OCI-LY7 (cell line): ENCODE results near the gene KCNA3. TPM values are rescaled to one million over a fixed set of nuclear protein-coding genes. Genes with fewer than 3 reads are reported as not detected.

Experiments used
- BruUV-seq: library from RNA; stranded (reverse); fragments of 400-500 nt; replicated peaks from 2 replicates; lab custom pipeline; 2021; lab: Mats Ljungman, UMichigan
- CTCF ChIA-PET: fragments of 300-600 bp; sonication (Branson Sonifier 250); formaldehyde crosslinking; loops from one replicate; lab custom pipeline; 2022; ENCODE audit warnings: antibody characterized with exemption; ENCODE audit not compliant: unreplicated experiment; lab: Charles Lee
- POLR2A ChIA-PET: fragments of 300-600 bp; sonication (Branson Sonifier 250); formaldehyde crosslinking; loops from one replicate; lab custom pipeline; 2022; ENCODE audit warnings: antibody characterized with exemption; lab: Charles Lee
- DNase-seq: peaks from one replicate; pipeline ENCODE4 v3.0.0-alpha.2; 2015; ENCODE audit warnings: low spot score
- H2AFZ ChIP-seq: fragments of 200-600 bp; sonication (generic), shearing (Covaris generic); 2 replicates; pipeline ENCODE4 v1.6.1; 2014; ENCODE audit warnings: mild to moderate bottlenecking, antibody characterized with exemption, low read length, moderate library complexity
- H3K27ac ChIP-seq: fragments of 200-600 bp; sonication (generic); 2 replicates; pipeline ENCODE4 v1.5.1; 2014; ENCODE audit warnings: mixed run types, low read depth, mild to moderate bottlenecking, moderate library complexity, low read length, inconsistent platforms; ENCODE audit not compliant: poor library complexity, severe bottlenecking
- H3K36me3 ChIP-seq: fragments of 200-600 bp; sonication (generic); 2 replicates; pipeline ENCODE4 v1.6.1; 2014; ENCODE audit warnings: mild to moderate bottlenecking, antibody characterized with exemption, low read length, moderate library complexity, mixed read lengths; ENCODE audit not compliant: insufficient read depth
- H3K4me1 ChIP-seq: fragments of 200-600 bp; sonication (generic); 2 replicates; pipeline ENCODE4 v1.5.1; 2014; ENCODE audit warnings: mild to moderate bottlenecking, low read length; ENCODE audit not compliant: insufficient read depth, poor library complexity, severe bottlenecking
- H3K4me2 ChIP-seq: fragments of 200-600 bp; sonication (generic); 2 replicates; pipeline ENCODE4 v1.6.1; 2014; ENCODE audit warnings: mild to moderate bottlenecking, low read length
- H3K4me3 ChIP-seq: fragments of 200-600 bp; sonication (generic); 2 replicates; pipeline ENCODE4 v1.5.1; 2014; ENCODE audit warnings: mild to moderate bottlenecking, low read depth, low read length; ENCODE audit not compliant: poor library complexity, severe bottlenecking
- H3K79me2 ChIP-seq: fragments of 200-600 bp; sonication (generic); 2 replicates; pipeline ENCODE4 v1.6.1; 2016; ENCODE audit warnings: low read depth, mild to moderate bottlenecking, low read length, moderate library complexity, mixed read lengths; ENCODE audit not compliant: insufficient read depth
- H3K9me2 ChIP-seq: fragments of 200-600 bp; sonication (generic); 2 replicates; pipeline ENCODE4 v1.6.1; 2016; ENCODE audit warnings: mild to moderate bottlenecking, low read length, mixed read lengths; ENCODE audit not compliant: insufficient read depth
- H3K9me3 ChIP-seq: fragments of 200-600 bp; sonication (generic); 2 replicates; pipeline ENCODE4 v1.6.1; 2014; ENCODE audit warnings: mild to moderate bottlenecking, mixed run types, low read length, mixed read lengths
- H4K20me1 ChIP-seq: fragments of 200-600 bp; sonication (generic); 2 replicates; pipeline ENCODE4 v1.6.1; 2014; ENCODE audit warnings: mild to moderate bottlenecking, antibody characterized with exemption, low read length, moderate library complexity, mixed read lengths; ENCODE audit not compliant: insufficient read depth
- CTCF ChIP-seq: fragments of 200-600 bp; sonication (generic); conservative IDR thresholded peaks from 2 replicates; pipeline ENCODE4 v1.5.1; 2014; ENCODE audit warnings: mild to moderate bottlenecking, antibody characterized with exemption, low read length, moderate library complexity, mixed read lengths
- EZH2phosphoT487 ChIP-seq: fragments of 200-600 bp; sonication (generic); IDR thresholded peaks from 2 replicates; pipeline ENCODE4 v1.6.1; 2018; ENCODE audit warnings: low read depth, borderline replicate concordance, mild to moderate bottlenecking, mixed run types, antibody characterized with exemption, low read length, moderate library complexity, mixed read lengths
- intact Hi-C: fragments of 100-400 bp; cut with micrococcal nuclease; formaldehyde crosslinking; loops from one replicate; pipeline ENCODE4 v1.10.0; 2022; ENCODE audit not compliant: unreplicated experiment
- total RNA-seq, 2 experiments: library from RNA; depleted of rRNA in 1 of 2; stranded (reverse); fragments of >200 nt in 1 of 2; shearing (Covaris generic) in 1 of 2; gene quantifications; 2 replicates each; pipeline ENCODE4 v1.2.3, GENCODE V29; 2014 to 2022

Gene KCNA3
- total RNA-seq, 2 experiments from 2014 or later: 43.6 to 58.0 TPM

GRCh38 chr1:110638058-110638457 lies 36.7 kb downstream of the KCNA3 start:
- BruUV-seq: no TSS peak
- H3K4me3 ChIP-seq: peak overlapping the region; percentile 18
- peak overlapping the region; percentile 74; the same call in 1 of the 2 replicates for H2AFZ ChIP-seq
- intact Hi-C loops: loop anchor here (10.0 kb wide), 1 partner anchor 1117 kb away; the partner anchor contains the start of gene DDX20
- ChIA-PET POLR2A (interaction anchor here (0.6 to 7.5 kb wide), 12 partner anchors 10 to 246 kb away, joined by 3 to 86 read pairs (median 8); partner anchors contain the start of gene KCNA3), CTCF (interaction anchor here (0.8 to 2.7 kb wide), 7 partner anchors 8 to 149 kb away, joined by 3 to 18 read pairs (median 5); no protein-coding TSS in a partner anchor)
- peak; percentile 70 for DNase-seq
- H3K79me2 ChIP-seq: no peaks in the 10 kb centered on the region
- H3K9me3 ChIP-seq: no peaks in the 10 kb centered on the region
- H3K4me1 ChIP-seq: peaks cover 80% of the 10 kb centered on the region
- H3K4me2 ChIP-seq: peak overlapping the region; percentile 71
- peak overlapping the region; percentile 94 for H3K27ac ChIP-seq
- H3K9me2 ChIP-seq: no peaks in the 10 kb centered on the region
- H4K20me1 ChIP-seq: no peaks in the 10 kb centered on the region
- no peaks in the 10 kb centered on the region for H3K36me3 ChIP-seq
- TF ChIP-seq EZH2phosphoT487 (no peak), CTCF (0 out of 2 replicates have a peak, but pooled peaks have one; percentile 42)

GRCh38 chr1:110637475-110637874 lies 37.3 kb downstream of the KCNA3 start:
- Histone ChIP-seq H2AFZ (peak overlapping the region; percentile 74; the same call in 1 of the 2 replicates), H3K9me3 (no peaks in the 10 kb centered on the region), H3K4me2 (peak overlapping the region; percentile 71), H3K9me2 (no peaks in the 10 kb centered on the region), H4K20me1 (no peaks in the 10 kb centered on the region), H3K36me3 (no peaks in the 10 kb centered on the region), H3K4me3 (peak overlapping the region; percentile 18), H3K27ac (peak overlapping the region; percentile 94), H3K4me1 (peaks cover 86% of the 10 kb centered on the region), H3K79me2 (no peaks in the 10 kb centered on the region)
- TF ChIP-seq CTCF (0 out of 2 replicates have a peak, but pooled peaks have one; percentile 36), EZH2phosphoT487 (no peak)
- no TSS peak for BruUV-seq
- DNase-seq: peak; percentile 58
- intact Hi-C loops: loop anchor here (2.0 to 10.0 kb wide), 2 partner anchors 235 to 1117 kb away; partner anchors contain the start of genes CD53 and DDX20
- POLR2A ChIA-PET: interaction anchor here (1.0 to 7.5 kb wide), 10 partner anchors 11 to 150 kb away, joined by 3 to 86 read pairs (median 10); partner anchors contain the start of gene KCNA3
- CTCF ChIA-PET: interaction anchor here (0.7 to 2.7 kb wide), 7 partner anchors 12 to 150 kb away, joined by 3 to 18 read pairs (median 5); no protein-coding TSS in a partner anchor
